OCI-LY1 (cell line): ENCODE results near the gene RNF217.
"Not testable (repeated sequence)": the region's sequence is repeated elsewhere in the genome, so short reads cannot be mapped to it uniquely, and the experiment has no call there.

Source experiments
- H2AFZ ChIP-seq: fragments of 200-600 bp; sonication (generic), shearing (Covaris generic); 2 replicates; pipeline ENCODE4 v1.6.0; 2014; ENCODE audit warnings: antibody characterized with exemption, mild to moderate bottlenecking, low read length
- H3F3A ChIP-seq: fragments of 200-600 bp; sonication (generic), shearing (Covaris generic); 2 replicates; pipeline ENCODE4 v1.6.0; 2014; ENCODE audit warnings: mild to moderate bottlenecking, antibody characterized with exemption, low read length, moderate library complexity; ENCODE audit not compliant: insufficient read depth
- H3K27ac ChIP-seq: fragments of 200-600 bp; sonication (generic); 2 replicates; pipeline ENCODE4 v1.5.1; 2014; ENCODE audit warnings: low read length, mixed run types, mild to moderate bottlenecking, low read depth; ENCODE audit not compliant: poor library complexity, severe bottlenecking
- H3K27me3 ChIP-seq: fragments of 200-600 bp; sonication (generic); 2 replicates; pipeline ENCODE4 v1.6.0; 2014; ENCODE audit warnings: antibody characterized with exemption, mild to moderate bottlenecking, low read length, moderate library complexity; ENCODE audit not compliant: insufficient read depth
- H3K36me3 ChIP-seq: fragments of 200-600 bp; sonication (generic); 2 replicates; pipeline ENCODE4 v1.6.1; 2014; ENCODE audit warnings: mild to moderate bottlenecking, antibody characterized with exemption, low read length, moderate library complexity, mixed read lengths; ENCODE audit not compliant: insufficient read depth
- H3K4me1 ChIP-seq: fragments of 200-600 bp; sonication (generic); 2 replicates; pipeline ENCODE4 v1.5.1; 2014; ENCODE audit warnings: mild to moderate bottlenecking, low read length, moderate library complexity; ENCODE audit not compliant: insufficient read depth, severe bottlenecking
- H3K4me2 ChIP-seq: fragments of 200-600 bp; sonication (generic), shearing (Covaris generic); 2 replicates; pipeline ENCODE4 v1.6.1; 2014; ENCODE audit warnings: low read length
- H3K4me3 ChIP-seq: fragments of 200-600 bp; sonication (generic); 2 replicates; pipeline ENCODE4 v1.5.1; 2014; ENCODE audit warnings: low read length, low read depth, mild to moderate bottlenecking, mixed read lengths; ENCODE audit not compliant: poor library complexity, severe bottlenecking
- H3K79me2 ChIP-seq: fragments of 200-600 bp; shearing (Covaris generic); 2 replicates; pipeline ENCODE4 v1.6.1; 2016; ENCODE audit warnings: mixed run types, low read length, mixed read lengths; ENCODE audit not compliant: insufficient read depth
- H3K9ac ChIP-seq: fragments of 200-600 bp; sonication (generic), shearing (Covaris generic); 2 replicates; pipeline ENCODE4 v1.6.1; 2014; ENCODE audit warnings: mild to moderate bottlenecking, low read length, mixed read lengths
- H3K9me2 ChIP-seq: fragments of 200-600 bp; sonication (generic), shearing (Covaris generic); 2 replicates; pipeline ENCODE4 v1.6.1; 2014; ENCODE audit warnings: low read depth, mild to moderate bottlenecking, low read length, mixed read lengths
- H3K9me3 ChIP-seq: fragments of 200-600 bp; shearing (Covaris generic); 2 replicates; pipeline ENCODE4 v1.6.1; 2014; ENCODE audit warnings: low read length, mixed read lengths
- H4K20me1 ChIP-seq: fragments of 200-600 bp; sonication (generic), shearing (Covaris generic); 2 replicates; pipeline ENCODE4 v1.6.0; 2016; ENCODE audit warnings: mild to moderate bottlenecking, low read length; ENCODE audit not compliant: insufficient read depth
- EZH2 ChIP-seq: fragments of 200-600 bp; sonication (generic), shearing (Covaris generic); IDR thresholded peaks from 2 replicates; pipeline ENCODE4 v1.8.0; 2017; ENCODE audit warnings: borderline replicate concordance, mixed run types, mild to moderate bottlenecking, antibody characterized with exemption, low read length, moderate library complexity, mixed read lengths
- TF ChIP-seq, protein P1 (sequence below): fragments of 200-600 bp; sonication (generic), shearing (Covaris generic); IDR thresholded peaks from 2 replicates; pipeline ENCODE4 v1.5.1; 2017; ENCODE audit warnings: mild to moderate bottlenecking, antibody characterized with exemption, low read length, moderate library complexity, mixed read lengths

The RNF217 gene, protein sequence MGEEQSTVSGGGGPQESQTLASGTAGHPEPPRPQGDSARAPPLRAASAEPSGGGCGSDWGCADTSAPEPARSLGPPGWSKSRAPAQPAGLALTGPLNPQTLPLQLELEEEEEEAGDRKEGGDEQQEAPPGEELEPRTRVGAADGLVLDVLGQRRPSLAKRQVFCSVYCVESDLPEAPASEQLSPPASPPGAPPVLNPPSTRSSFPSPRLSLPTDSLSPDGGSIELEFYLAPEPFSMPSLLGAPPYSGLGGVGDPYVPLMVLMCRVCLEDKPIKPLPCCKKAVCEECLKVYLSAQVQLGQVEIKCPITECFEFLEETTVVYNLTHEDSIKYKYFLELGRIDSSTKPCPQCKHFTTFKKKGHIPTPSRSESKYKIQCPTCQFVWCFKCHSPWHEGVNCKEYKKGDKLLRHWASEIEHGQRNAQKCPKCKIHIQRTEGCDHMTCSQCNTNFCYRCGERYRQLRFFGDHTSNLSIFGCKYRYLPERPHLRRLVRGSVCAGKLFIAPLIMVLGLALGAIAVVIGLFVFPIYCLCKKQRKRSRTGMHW

DNA sequence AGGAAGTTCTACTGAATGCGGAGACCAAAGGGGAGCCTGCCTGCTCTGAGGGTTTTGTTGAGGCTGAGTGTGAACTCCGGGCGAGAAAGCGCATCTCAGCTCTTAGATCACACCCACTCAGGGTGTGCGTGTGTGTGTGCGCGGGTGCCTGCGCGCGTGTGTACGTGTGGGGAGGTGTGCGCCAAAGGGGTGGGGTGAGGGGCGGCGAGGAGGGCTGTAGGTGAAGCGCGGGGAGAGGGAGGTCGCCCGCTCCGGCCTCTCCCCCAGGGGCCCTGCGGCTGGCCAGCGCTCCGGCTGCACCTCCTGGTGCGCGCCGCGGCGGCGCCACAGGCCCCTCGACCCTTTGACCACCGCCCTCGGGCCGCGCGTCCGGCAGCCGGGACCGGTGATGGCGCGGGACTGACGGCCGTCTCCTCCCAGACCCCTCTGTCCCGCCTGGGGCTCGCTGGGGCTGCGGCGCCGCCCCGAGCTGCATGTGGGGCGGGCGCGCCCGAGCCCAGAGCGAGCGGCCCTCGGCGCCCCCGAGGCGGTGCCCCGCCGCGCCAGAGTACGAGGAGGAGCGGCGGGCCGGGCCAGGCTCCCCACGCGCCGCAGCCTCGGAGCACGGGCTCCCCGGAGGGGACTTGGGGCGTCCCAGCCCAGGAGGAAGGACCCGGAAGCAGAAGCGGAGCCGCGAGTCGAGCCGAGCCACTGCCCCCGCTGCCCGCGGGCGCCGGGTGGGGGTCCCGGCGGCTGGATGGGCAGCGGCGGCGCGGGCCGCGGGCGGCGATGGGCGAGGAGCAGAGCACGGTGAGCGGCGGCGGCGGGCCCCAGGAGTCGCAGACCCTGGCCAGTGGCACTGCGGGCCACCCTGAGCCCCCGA, at the start of gene RNF217:
Gene RNF217 (plus strand): TSS at position 661 of the 862 bp plus-strand sequence. CDS start 108 bp downstream, at position 769.
- Histone ChIP-seq H3K79me2 (no peaks in the 10 kb centered on the region), H3F3A (no peaks in the 10 kb centered on the region), H3K9me3 (no peaks in the 10 kb centered on the region), H2AFZ (no peak within 1 kb of the TSS), H3K4me3 (no peak within 1 kb of the TSS), H4K20me1 (no peaks in the 10 kb centered on the region), H3K9ac (no peak within 1 kb of the TSS), H3K9me2 (no peaks in the 10 kb centered on the region), H3K36me3 (no peaks in the 10 kb centered on the region), H3K27ac (no peak within 1 kb of the TSS), H3K4me2 (no peak within 1 kb of the TSS), H3K4me1 (no peaks in the 10 kb centered on the region), H3K27me3 (no peaks in the 10 kb centered on the region)
- TF ChIP-seq, protein P1, sequence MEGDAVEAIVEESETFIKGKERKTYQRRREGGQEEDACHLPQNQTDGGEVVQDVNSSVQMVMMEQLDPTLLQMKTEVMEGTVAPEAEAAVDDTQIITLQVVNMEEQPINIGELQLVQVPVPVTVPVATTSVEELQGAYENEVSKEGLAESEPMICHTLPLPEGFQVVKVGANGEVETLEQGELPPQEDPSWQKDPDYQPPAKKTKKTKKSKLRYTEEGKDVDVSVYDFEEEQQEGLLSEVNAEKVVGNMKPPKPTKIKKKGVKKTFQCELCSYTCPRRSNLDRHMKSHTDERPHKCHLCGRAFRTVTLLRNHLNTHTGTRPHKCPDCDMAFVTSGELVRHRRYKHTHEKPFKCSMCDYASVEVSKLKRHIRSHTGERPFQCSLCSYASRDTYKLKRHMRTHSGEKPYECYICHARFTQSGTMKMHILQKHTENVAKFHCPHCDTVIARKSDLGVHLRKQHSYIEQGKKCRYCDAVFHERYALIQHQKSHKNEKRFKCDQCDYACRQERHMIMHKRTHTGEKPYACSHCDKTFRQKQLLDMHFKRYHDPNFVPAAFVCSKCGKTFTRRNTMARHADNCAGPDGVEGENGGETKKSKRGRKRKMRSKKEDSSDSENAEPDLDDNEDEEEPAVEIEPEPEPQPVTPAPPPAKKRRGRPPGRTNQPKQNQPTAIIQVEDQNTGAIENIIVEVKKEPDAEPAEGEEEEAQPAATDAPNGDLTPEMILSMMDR: no peak
- no peak for TF ChIP-seq EZH2

DNA sequence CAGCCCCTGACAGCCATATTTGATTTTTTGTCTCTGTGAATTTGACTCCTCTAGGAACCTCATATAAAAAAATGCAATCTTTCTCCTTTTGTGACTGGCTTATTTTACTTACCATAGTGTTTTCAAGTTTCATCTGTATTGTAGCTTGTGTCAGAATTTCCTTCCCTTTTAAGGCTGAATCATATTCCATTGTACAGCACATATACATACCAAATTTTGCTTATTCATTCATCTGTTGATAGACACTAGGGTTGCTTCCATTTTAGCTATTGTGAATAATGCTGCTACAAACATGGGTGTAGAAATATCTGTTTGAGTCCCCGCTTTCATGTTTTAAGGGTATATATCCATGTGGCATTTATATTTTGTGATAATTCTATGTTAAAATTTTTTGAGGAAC, 49.2 kb upstream of the RNF217 start:
- H3K9ac ChIP-seq: no peak overlapping the region
- H3K27ac ChIP-seq: no peak overlapping the region
- H3K4me1 ChIP-seq: no peaks in the 10 kb centered on the region
- no peaks in the 10 kb centered on the region for H3K9me2 ChIP-seq
- no peaks in the 10 kb centered on the region for H3K36me3 ChIP-seq
- H3K9me3 ChIP-seq: no peaks in the 10 kb centered on the region
- H3K27me3 ChIP-seq: no peaks in the 10 kb centered on the region
- TF ChIP-seq, protein P1: no peak
- TF ChIP-seq EZH2: no peak
- H3F3A ChIP-seq: no peaks in the 10 kb centered on the region
- H3K4me2 ChIP-seq: no peak overlapping the region
- no peak overlapping the region for H3K4me3 ChIP-seq
- H2AFZ ChIP-seq: no peak overlapping the region
- no peaks in the 10 kb centered on the region for H3K79me2 ChIP-seq
- no peaks in the 10 kb centered on the region for H4K20me1 ChIP-seq

DNA sequence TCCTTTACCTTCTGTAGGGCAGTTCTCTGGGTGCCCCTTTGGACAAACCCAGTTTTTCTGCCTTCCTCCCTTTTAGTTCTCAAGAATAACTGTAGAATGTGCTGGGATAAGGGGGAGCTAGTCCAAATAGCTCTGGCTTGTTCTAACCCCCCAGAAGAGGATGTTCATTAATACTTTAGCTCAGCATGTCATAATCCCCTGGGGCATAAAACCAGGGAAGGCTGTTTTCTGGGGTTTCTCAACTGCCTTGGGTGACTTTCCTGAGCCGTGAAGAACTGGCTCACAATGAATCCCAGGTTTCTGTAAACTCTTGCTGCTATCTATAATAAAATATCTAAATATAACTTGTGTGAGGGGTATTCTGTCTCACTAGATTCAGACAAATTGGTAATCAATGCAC, 44.5 kb upstream of the RNF217 start:
- no peaks in the 10 kb centered on the region for H3K36me3 ChIP-seq
- no peaks in the 10 kb centered on the region for H3K9me2 ChIP-seq
- no peak overlapping the region for H3K4me3 ChIP-seq
- no peaks in the 10 kb centered on the region for H4K20me1 ChIP-seq
- H3K4me2 ChIP-seq: no peak overlapping the region
- H3K9ac ChIP-seq: no peak overlapping the region
- no peak overlapping the region for H3K27ac ChIP-seq
- H3K79me2 ChIP-seq: no peaks in the 10 kb centered on the region
- no peak overlapping the region for H2AFZ ChIP-seq
- no peaks in the 10 kb centered on the region for H3F3A ChIP-seq
- no peaks in the 10 kb centered on the region for H3K9me3 ChIP-seq
- TF ChIP-seq EZH2: no peak
- TF ChIP-seq, protein P1: no peak
- H3K27me3 ChIP-seq: no peaks in the 10 kb centered on the region
- H3K4me1 ChIP-seq: no peaks in the 10 kb centered on the region

DNA sequence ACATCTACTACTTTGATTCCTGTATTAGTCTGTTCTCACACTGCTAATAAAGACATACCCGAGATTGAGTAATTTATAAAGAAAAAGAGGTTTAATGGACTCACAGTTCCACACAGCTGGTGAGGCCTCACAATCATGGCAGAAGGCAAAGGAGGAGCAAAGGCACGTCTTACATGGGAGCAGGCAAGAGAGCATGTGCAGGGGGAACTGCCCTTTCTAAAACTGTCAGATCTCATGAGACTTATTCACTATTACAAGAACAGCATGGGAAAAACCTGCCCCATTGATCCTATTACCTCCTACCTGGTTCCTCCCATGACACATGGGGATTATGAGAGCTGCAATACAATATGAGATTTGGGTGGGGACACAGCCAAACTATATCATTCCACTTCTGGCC, 42.5 kb upstream of the RNF217 start:
- H3K79me2 ChIP-seq, H3K27ac ChIP-seq, H4K20me1 ChIP-seq, H3K9me3 ChIP-seq, H3K4me3 ChIP-seq, H3K27me3 ChIP-seq, H2AFZ ChIP-seq, H3K9me2 ChIP-seq, H3F3A ChIP-seq, H3K36me3 ChIP-seq, H3K4me2 ChIP-seq, H3K9ac ChIP-seq, H3K4me1 ChIP-seq: not testable (repeated sequence)
